ENCODE results near the gene NECTIN1. TPM values are rescaled to one million over a fixed set of nuclear protein-coding genes. Genes with fewer than 3 reads are reported as not detected.

The NECTIN1 gene
- total RNA-seq, 1 donor from 2014 or later, result 62.9 TPM

DNA sequence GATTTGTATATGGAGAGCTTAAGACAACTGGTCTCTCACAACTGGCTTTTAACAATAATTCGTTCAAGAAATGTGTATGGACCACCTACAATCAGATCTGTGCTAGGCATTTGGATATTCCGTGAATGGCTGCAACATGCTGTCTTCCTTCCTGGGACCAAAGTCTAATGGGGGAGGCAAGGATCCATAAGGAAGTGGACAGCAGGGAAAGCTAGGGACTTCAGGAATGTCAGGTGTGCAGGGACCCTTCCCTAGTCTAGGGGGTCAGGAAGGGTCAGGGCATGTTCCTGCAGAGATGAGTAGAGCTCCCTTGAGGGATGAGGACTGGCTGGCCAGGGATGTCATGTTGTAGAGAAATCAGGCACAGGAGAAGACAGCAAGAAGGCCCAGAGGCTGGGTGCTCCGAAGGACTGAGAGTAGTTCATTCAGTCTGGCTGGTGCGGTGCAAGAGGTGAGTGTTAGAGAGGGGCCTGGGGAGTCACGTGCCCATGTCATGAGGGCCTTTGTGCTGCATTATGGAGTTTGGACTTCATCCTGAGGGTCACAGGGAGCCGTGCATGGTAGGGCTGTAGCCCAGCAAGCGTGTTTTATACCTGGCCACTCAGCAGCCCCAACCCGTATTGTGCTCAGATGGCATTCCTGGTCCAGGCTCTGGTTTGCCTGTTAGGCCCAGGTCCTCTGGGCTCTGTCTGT, 8.5 kb upstream of the NECTIN1 start:
- no peak for DNase-seq (ENCODE audit: extremely low spot score, unreplicated experiment)
- TF ChIP-seq CTCF (conservative IDR thresholded peaks at IDR 0.05), result no peak
- no peaks in the 10 kb centered on the region for H3K36me3 Mint-ChIP-seq
- H3K27me3 Mint-ChIP-seq, result peaks cover 42% of the 10 kb centered on the region
- H3K4me1 Mint-ChIP-seq (ENCODE audit: unreplicated experiment), result peaks cover 8% of the 10 kb centered on the region
- H3K27ac Mint-ChIP-seq, result no peak overlapping the region
- no peaks in the 10 kb centered on the region for H3K9me3 Mint-ChIP-seq
- H3K4me3 Mint-ChIP-seq, result no peak overlapping the region

DNA sequence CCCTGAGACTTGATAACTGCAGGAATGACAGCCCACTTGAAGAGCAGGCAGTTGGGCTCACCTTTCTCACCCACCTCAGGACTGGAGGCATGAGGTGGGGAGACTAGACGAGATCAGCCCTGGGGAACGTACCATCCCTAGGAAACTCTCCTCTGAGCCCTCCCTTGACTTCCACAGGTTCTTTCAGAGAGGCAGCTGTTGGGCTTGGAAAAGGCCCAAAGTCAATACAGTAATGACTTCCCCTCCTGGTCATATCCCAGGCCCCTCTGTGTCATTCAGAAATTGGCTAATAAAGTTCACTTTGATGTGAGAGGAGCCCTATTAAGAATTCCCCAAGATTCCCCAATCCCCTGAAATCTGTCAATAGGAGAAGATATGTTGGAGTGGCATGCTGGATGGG, 5.8 kb upstream of the NECTIN1 start:
- H3K27me3 Mint-ChIP-seq, result peaks cover 39% of the 10 kb centered on the region
- H3K9me3 Mint-ChIP-seq, result no peaks in the 10 kb centered on the region
- no peak for TF ChIP-seq CTCF (conservative IDR thresholded peaks at IDR 0.05)
- H3K4me1 Mint-ChIP-seq (ENCODE audit: unreplicated experiment), result peaks cover 12% of the 10 kb centered on the region
- DNase-seq (ENCODE audit: extremely low spot score, unreplicated experiment), result no peak
- no peaks in the 10 kb centered on the region for H3K36me3 Mint-ChIP-seq
- H3K4me3 Mint-ChIP-seq, result no peak overlapping the region
- H3K27ac Mint-ChIP-seq, result no peak overlapping the region

DNA sequence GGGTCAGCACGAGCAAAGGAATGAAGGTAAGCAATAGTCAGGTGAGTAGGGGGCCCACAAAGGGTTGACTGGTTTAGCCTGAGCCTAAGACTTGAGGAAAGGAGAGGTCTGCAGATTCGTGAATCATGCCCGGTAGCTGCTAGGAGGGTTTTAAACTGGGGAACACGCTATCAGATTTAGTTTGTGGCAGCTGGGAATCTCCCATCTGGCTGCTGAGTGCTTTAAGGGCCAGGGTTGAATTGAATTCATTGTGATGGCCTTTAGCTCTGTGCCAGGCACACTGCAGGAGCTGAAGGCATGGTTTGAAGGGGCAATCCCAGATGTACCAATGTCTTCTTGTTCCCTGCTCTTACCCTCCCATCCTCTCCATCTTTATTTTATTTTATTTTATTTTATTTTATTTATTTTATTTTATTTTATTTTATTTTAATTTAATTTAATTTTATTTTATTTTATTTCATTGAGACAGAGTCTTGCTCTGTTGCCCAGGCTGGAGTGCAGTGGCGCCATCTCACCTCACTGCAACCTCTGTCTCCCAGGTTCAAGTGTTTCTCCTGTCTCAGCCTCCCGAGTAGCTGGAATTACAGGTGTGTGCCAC, 1.9 kb upstream of the NECTIN1 start:
- Mint-ChIP-seq H3K4me1 (ENCODE audit: unreplicated experiment) (peaks cover 11% of the 10 kb centered on the region), H3K36me3 (no peaks in the 10 kb centered on the region), H3K27me3 (peaks cover 27% of the 10 kb centered on the region), H3K27ac (no peak overlapping the region), H3K9me3 (no peaks in the 10 kb centered on the region), H3K4me3 (peak overlapping the region; percentile 6)
- TF ChIP-seq CTCF (conservative IDR thresholded peaks at IDR 0.05), result no peak
- DNase-seq (ENCODE audit: extremely low spot score, unreplicated experiment), result no peak

DNA sequence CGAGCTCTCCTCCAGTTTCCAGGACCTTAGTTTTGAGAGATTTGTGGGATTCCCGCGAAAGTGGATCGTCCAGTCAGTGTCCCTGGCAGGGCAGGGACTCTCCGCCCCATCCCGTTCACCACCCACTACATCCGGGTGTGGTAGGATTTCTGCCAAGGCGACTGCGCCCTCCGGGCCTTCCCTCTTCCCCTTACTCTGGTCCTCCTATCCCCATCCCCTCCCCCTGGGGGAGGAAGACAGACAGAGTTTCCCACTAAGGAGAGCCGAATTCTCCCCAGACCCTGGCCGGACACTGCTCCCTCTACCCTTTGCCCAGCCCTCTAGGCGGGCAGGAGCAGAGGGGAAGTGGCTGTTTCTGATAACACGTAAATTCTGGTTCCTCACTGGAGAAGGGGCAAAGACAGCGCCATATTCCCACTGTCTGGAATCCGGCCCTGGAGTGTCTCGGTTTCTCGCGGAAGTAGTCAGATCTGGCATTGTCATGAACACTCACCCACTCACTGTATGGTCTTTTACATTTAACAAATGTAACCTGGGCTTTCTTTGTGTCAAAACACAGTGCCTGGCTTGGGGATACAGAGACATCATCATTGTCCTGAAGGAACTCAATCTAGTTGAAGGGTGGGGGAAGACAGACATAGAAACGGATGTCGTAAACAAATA, 1.1 kb upstream of the NECTIN1 start:
- TF ChIP-seq CTCF (conservative IDR thresholded peaks at IDR 0.05), result no peak
- Mint-ChIP-seq H3K36me3 (no peaks in the 10 kb centered on the region), H3K27ac (peak overlapping the region; percentile 3), H3K9me3 (no peaks in the 10 kb centered on the region), H3K27me3 (peaks cover 23% of the 10 kb centered on the region), H3K4me3 (peak overlapping the region; percentile 81), H3K4me1 (ENCODE audit: unreplicated experiment) (peaks cover 19% of the 10 kb centered on the region)
- no peak for DNase-seq (ENCODE audit: extremely low spot score, unreplicated experiment)

DNA sequence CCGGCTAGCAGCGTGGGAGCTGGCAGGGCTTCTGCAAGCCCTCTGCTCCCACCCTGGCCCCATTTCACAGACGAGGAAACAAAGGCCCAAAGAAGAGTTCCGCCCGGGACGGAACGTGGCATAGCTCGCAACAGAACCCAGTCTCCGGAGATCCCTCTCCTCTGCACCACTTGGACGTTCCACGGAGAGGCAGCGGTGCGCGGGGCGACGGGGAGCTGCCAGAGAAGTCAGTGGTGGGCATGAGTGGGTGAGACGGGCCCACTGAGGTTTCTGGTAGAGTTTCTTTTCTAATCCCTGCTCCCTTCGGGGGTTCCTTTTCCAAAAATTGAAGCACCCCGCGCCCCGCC, 554 bp upstream of the NECTIN1 start:
- Mint-ChIP-seq H3K27ac (peak overlapping the region; percentile 3), H3K4me1 (ENCODE audit: unreplicated experiment) (peaks cover 24% of the 10 kb centered on the region), H3K9me3 (no peaks in the 10 kb centered on the region), H3K27me3 (peaks cover 22% of the 10 kb centered on the region), H3K36me3 (no peaks in the 10 kb centered on the region), H3K4me3 (peak overlapping the region; percentile 81)
- DNase-seq (ENCODE audit: extremely low spot score, unreplicated experiment), result no peak
- peak; percentile 55 for TF ChIP-seq CTCF (conservative IDR thresholded peaks at IDR 0.05)

All from type B pancreatic cell (in vitro differentiated cells).